Stimulated activated CD4-positive, alpha-beta T cell treated with anti-CD3 and anti-CD28 coated beads, Interleukin-2, amount 100 ng/mL, for 48 hours (primary cell): ENCODE results near the gene SHE.

Experiments used
- DNase-seq, 2 donors: peaks; one replicate each; pipeline ENCODE4 v3.0.0-alpha.2; 2020

The SHE gene

DNA sequence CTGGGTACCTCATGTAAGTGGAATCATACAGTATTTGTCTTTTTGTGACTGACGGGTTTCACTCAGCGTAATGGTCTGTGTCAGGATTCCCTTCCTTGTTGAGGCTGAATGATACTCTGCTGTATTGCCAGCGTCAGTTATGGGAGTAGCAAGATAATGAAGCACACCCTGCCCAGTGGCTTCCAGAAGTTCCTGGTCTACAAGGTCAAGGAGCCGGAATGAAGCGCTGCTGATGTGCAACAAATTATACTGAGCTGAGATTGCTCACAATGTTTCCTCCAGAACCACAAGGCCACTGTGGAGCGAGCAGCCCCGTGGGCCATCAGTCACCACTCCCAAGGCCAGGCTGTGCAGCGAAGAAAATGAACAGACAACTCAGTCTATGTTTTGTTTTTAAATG is 24.2 kb downstream of the SHE start:
- DNase-seq = no peak

DNA sequence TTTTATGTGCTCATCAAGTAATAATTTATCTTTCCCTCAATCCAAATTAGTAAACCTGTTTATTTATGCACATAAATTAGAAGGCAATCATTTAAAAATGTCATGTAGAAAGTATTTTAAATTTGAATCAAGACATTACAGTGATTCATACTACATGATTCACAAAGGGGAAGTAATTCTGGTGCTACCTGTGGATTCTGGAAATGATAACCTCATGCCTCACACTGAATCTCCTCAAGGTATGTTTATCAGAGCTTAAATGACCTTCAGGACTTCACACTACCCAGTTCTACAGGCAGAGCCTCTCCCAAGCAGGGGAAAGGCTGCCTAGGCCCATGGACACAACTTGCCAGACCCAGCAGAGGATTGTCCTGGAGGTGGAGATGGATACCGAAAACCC is 25.4 kb downstream of the SHE start:
- no peak for DNase-seq

DNA sequence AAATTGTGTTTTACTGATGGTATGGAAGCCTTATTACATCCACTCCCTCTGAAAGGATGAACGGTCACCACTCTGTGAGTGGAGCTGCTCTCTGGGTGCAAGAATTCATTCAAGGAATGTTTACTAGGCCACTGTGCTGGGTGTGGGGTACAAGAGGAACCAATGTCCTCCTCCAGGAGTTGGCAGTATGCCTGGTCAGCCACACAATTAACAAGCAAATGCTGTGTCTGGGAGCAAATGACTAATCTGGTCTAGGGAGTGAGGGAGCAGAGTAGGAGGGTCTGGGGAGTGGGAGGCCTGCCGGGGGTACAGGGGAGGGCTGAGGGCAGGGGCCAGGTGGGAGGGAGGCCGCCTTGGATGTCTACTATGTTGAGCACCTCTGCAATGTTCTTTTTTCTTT is 27.4 kb downstream of the SHE start:
- no peak for DNase-seq

DNA sequence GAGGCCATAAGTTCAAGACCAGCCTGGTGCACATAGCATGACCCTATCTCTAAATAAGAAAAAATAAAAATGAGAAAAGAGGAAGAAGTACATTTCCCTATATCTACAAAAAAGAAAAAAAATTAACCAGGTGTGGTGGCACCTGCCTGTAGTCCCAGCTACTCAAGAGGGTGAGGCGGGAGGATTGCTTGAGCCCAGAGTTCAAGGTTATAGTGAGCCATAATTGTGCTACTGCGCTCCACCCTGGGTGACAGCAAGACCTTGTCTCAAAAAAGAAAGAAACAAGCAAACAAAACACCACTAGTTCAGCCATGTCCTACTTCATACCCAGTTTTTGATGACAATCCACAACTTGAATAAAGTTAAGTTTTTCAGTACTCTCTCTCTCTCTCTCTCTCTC is 30.9 kb downstream of the SHE start:
- DNase-seq = no peak

GRCh38 chr1:154469844-154470560 is 32.2 kb downstream of the SHE start:
- DNase-seq = no peak

DNA sequence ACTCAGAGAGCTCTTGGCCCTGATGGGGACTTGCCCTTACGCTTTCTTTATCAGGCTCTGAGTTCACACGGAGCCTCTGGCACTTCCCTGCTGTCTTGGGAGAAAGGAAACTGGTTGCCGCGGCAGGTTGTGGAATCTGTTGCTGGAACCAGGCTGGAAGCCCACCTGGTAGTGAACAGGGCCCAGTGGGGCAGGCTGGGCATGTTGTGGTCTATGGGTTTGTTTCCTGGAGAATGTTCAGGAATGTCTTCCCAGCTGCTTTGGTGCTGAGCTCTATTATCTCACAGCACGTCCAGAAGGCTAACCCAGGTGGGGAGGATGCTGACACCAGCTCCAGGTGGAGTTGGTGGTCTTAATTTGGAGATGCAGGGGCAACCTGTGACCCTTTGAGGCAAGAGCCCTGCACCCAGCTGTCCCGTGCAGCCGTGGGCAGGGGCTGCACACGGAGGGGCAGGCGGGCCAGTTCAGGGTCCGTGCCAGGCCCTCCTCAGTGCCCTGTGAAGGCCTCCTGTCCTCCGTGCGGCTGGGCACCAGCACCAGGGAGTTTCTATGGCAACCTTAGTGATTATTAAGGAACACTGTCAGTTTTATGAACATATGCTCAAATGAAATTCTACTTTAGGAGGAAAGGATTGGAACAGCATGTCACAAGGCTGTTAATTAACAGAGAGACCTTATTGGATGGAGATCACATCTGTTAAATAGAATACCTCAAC is 33.5 kb downstream of the SHE start:
- DNase-seq = no peak

DNA sequence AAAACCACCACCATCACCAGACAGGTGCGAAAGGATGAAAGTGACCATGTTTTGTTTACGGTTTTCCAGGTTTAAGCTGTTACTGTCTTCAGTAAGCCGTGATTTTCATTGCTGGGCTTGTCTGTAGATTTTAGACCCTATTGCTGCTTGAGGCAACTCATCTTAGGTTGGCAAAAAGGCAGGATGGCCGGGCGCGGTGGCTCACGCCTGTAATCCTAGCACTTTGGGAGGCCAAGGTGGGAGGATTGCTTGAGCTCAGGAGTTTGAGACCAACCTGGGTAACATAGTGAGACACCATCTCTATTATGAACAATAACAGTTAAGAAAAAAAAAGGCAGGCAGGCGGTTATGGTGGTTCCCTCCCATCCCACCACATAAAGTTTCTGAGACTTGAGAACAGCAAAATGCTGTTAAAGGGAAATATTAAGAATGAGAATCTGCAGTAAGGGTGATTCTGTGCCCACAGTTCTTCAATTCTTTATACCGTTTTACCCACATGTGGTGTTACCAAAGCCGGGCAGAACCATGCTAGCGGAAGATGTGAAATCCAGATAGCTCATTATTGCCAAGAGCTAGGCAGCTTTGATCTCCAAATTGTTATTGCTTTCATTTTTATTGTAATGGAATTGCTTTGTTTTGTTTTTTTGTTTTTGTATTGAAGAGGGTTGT is 34.6 kb downstream of the SHE start:
- DNase-seq = no peak

DNA sequence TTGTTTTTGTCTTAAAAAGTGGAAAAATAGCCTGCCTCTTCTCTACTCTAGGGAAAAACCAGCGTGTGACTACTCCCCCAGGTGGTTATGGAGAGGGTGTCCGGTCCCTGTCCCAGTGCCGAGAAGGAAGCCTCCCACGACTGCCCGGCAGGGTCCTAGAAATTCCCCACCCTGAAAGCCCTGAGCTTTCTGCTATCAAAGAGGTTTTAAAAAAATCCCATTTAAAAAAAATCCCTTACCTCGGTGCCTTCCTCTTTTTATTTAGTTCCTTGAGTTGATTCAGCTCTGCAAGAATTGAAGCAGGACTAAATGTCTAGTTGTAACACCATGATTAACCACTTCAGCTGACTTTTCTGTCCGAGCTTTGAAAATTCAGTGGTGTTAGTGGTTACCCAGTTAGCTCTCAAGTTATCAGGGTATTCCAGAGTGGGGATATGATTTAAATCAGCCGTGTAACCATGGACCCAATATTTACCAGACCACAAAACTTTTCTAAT is 35.2 kb downstream of the SHE start:
- DNase-seq = no peak

- DNase-seq = no peak
Measured at GRCh38 chr1:154466206-154466605, 36.0 kb downstream of the SHE start.

DNA sequence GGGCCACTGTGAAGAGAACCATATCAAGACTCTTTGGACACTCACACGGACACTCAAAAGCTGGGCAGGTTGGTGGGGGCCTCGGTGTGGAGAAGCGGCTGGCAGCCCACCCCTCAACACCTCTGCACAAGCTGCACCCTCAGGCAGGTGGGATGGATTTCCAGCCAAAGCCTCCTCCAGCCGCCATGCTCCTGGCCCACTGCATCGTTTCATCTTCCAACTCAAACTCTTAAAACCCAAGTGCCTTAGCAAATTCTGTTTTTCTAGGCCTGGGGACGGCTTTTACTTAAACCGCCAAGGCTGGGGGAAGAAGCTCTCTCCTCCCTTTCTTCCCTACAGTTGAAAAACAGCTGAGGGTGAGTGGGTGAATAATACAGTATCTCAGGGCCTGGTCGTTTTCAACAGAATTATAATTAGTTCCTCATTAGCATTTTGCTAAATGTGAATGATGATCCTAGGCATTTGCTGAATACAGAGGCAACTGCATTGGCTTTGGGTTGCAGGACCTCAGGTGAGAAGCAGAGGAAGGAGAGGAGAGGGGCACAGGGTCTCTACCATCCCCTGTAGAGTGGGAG is 36.5 kb downstream of the SHE start:
- DNase-seq = no peak

DNA sequence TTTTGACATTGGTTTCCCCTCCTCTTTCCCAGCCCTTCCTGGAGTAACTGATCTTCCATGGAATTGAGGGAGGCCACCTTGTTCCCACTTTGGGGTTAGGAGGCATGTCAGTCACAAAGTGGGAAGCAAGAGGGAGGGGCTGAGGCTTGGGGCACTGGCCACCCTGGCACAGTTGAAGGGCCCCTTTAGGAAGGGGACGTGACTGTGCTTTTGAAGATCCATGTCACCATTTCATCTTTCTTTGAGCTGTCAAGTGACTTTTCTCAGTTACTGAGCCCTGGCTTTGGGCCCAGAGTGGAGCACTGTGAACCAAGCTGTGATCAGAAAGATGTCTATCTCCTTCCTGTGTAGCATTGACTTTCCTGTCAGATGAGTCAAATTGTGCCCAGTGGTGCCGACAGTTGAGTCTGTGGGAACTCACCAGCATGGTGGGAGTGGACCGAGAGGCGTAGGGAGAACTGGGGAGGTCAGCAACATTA is 38.7 kb downstream of the SHE start:
- peak; percentile 51 to 55 for DNase-seq

DNA sequence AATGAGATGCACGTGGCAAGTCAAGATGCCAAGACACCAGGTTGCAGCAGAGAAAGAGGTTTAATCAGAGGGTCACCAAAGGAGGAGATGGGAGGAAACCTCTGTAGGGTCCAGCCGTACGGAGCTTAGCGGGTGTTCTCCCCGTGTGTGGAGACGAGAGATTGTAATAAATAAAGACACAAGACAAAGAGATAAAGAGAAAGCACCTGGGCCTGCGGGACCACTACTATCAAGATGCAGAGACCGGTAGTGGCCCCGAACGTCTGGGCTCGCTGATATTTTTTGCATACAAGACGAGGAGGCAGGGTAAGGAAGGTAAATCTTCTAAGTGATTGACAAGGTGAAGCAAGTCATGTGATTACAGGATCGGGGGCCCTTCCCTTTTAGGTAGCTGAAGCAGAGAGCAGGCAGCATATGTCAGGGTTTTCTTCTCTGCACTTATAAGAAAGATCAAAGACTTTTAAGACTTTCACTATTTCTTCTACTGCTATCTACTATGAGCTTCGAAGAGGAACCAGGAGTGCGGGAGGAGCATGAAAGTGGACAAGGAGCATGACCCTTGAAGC is 41.4 kb downstream of the SHE start:
- no peak for DNase-seq

- DNase-seq = no peak
Measured at GRCh38 chr1:154459080-154459479, 43.1 kb downstream of the SHE start.

DNA sequence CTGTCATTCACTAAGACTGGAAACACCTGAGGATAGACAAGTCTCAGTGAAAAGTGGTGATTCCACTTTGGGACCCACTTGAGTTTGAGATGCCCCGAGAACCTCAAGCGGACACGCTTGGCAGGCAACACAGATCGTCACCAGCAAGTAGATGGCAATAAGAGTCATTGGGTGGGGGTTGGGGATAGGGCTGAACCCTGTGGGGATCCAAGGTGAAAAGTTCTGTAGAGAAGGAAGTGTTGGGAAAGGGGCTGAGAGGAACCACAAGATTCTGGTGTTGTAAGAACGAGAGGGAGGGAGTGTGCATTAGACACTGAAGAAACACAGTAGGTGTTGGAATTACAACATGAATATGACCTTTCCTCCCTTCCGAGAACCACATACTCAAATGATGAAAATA is 45.6 kb downstream of the SHE start:
- DNase-seq = no peak

DNA sequence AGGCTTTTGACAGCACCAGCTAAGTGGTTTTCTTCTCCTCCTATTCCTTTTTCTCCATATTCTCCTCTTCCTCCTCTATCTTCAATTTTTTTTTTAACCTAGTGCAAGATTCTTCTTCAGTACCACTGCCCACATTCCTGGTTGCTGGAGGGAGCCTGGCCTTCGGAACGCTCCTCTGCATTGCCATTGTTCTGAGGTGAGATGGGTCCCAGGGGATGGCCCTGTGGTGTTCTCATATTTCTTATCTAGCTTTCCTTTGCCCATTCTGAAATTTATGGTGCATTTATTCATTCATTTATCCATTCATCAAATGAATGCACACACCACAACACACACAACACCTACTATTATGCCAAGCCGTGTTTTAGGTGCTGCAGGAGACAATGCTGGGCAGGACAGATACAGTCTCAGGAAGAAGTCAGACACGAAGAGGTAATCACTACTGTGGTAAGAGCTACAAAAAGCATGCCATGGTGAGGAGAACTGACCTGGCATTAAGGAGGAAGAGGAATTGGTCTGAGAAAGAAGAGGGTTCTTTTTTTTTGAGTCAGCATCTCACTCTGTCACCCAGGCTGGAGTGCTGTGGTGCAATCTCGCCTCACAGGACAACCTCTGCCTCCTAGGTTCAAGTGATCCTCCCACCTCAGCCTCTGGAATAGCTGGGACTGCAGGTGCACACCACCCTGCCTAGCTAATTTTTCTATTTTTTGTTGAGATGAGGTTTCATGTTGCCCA is 47.7 kb downstream of the SHE start:
- DNase-seq = no peak

DNA sequence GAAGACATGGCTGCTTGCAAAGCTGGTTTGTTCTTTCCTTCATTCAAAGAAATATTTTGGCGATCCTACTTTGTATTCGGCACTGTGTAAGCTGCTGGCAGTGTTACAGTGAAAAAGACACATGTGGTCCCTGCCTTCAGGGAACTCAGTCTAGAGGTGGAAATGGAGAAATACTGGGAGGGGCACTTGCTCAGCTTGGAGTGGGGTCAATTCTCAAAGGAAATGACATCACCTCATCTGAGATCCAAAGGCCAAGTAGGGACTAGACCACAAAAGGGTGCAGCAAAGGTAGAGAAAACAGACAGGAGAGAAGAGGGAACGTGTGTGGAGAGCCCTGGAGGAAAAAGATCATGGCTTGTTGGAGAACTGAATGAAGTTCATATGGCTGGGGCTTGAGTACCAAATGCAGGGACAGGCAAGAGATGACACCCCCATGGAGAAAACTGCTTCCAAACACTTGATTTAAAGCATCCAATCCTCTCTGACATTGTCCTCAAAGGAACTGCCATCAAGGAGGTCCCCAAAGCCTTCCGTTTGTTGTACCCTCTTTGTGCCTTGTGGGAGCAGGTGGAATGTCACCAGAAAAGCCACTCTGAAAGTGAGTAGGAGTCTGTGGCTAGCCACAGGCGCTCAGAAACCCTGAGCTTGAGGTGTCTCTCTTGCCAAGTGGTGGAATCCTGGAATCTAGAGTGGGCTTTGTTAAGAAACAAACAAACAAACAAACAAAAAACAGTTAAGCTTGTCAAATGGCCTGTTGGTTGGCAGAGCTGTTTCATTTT is 48.4 kb downstream of the SHE start:
- DNase-seq = no peak

GRCh38 chr1:154453161-154453560 is 49.1 kb downstream of the SHE start:
- no peak for DNase-seq

DNA sequence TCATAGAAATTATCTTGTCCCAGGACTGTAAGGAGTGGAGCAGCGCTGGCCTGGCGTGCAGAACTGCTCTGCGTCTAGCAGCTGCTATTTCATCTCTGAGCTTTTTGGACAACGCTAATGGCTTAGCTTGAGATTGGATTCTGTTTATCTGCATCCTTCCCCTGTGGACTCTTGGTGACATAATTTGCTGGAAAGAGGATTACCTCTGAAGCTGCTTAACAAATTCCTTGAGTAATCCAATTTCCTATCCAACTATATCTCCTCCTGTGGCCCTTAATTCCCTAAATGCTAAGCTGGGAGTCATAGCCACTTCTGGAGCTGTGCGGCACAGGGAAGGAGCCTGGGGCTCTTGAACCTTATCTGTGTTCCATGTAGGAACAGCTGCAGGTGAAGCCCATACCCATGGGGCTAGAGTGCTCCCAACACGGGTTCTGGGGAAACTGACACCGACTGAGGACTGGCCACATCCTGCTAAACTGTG is 53.8 kb downstream of the SHE start:
- DNase-seq = no peak

- no peak for DNase-seq
Measured at GRCh38 chr1:154446789-154447188, 55.4 kb downstream of the SHE start.

- DNase-seq = no peak
Measured at GRCh38 chr1:154446292-154446691, 55.9 kb downstream of the SHE start.

DNA sequence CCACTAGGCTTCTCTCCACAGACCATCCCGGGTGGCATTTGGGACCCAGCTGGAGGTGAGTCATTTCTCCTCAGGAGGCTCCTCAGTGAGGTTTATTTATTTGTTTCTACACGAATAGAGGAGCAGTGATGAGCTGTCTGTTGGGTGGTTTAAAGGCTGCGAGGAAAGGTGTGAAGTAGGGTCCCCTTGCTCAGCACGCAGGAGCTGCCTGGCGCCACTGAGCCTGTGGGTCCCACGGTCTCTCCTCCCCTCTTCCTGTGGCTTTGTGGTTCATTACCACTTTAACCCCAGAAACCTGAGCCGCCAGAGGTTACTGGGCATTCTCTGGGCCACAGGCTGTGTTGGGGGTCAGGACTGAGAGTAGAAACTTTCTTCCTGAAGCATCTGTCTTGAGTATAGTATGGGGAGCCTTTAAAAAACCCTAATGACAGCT is 57.2 kb downstream of the SHE start:
- DNase-seq = peak in 1 of 2 donors; percentile 23
